Immature natural killer cell (primary cell): Measurements from ENCODE around the gene SLC45A1. TPM values are rescaled to one million over a fixed set of nuclear protein-coding genes. Genes with fewer than 3 reads are reported as not detected.
A peak's percentile ranks its signal among the peaks of the same experiment; 100 is the strongest.

Experiments
- DNase-seq, 3 donors: peaks; one replicate each; pipeline ENCODE4 v3.0.0; 2022; ENCODE audit warnings: mixed read lengths in 1 of 3
- H3K27ac Mint-ChIP-seq, 6 donors: one replicate each; pipeline ENCODE4 v1.8.0; 2020; ENCODE audit warnings: mixed read lengths in 6 of 6, mild to moderate bottlenecking in 5 of 6, inconsistent platforms in 4 of 6, moderate library complexity in 3 of 6
- H3K27me3 Mint-ChIP-seq, 3 donors: one replicate each; pipeline ENCODE4 v1.8.0; 2020 to 2021; ENCODE audit warnings: low read depth in 3 of 3, mild to moderate bottlenecking in 3 of 3, mixed read lengths in 3 of 3, moderate library complexity in 3 of 3, inconsistent platforms in 1 of 3
- H3K36me3 Mint-ChIP-seq, 3 donors: one replicate each; pipeline ENCODE4 v1.8.0; 2020; ENCODE audit warnings: mixed read lengths in 3 of 3, inconsistent platforms in 2 of 3, mild to moderate bottlenecking in 2 of 3
- H3K4me1 Mint-ChIP-seq, 2 donors: one replicate each; pipeline ENCODE4 v1.8.0; 2020; ENCODE audit warnings: inconsistent platforms in 2 of 2, mild to moderate bottlenecking in 2 of 2, mixed read lengths in 2 of 2, moderate library complexity in 1 of 2
- H3K4me3 Mint-ChIP-seq, 5 donors: one replicate each; pipeline ENCODE4 v1.8.0; 2020; ENCODE audit warnings: mild to moderate bottlenecking in 5 of 5, mixed read lengths in 5 of 5, inconsistent platforms in 3 of 5, moderate library complexity in 3 of 5
- H3K9me3 Mint-ChIP-seq, 6 donors: one replicate each; pipeline ENCODE4 v1.8.0; 2020; ENCODE audit warnings: mild to moderate bottlenecking in 6 of 6, mixed read lengths in 6 of 6, inconsistent platforms in 4 of 6, moderate library complexity in 3 of 6
- polyA plus RNA-seq, 3 donors: library from polyadenylated mRNA; unstranded; fragments of 300-500 nt; fragmentation: Illumina TruSeq; gene quantifications; one replicate each; pipeline ENCODE4 v1.2.3, GENCODE V29; 2021

SLC45A1 gene
- polyA plus RNA-seq, 3 donors from 2014 or later = 0.16 to 0.39 TPM; not detected in 1

GRCh38 chr1:8294170-8294697 is 23.7 kb upstream of the SLC45A1 start:
- H3K36me3 Mint-ChIP-seq = no peaks in the 10 kb centered on the region
- no peak overlapping the region for H3K4me3 Mint-ChIP-seq
- H3K27ac Mint-ChIP-seq = no peak overlapping the region
- no peak for DNase-seq
- H3K4me1 Mint-ChIP-seq = no peaks in the 10 kb centered on the region
- H3K27me3 Mint-ChIP-seq = peaks cover 0 to 7% (median 1%) of the 10 kb centered on the region in 3 donors
- H3K9me3 Mint-ChIP-seq = no peaks in the 10 kb centered on the region

DNA sequence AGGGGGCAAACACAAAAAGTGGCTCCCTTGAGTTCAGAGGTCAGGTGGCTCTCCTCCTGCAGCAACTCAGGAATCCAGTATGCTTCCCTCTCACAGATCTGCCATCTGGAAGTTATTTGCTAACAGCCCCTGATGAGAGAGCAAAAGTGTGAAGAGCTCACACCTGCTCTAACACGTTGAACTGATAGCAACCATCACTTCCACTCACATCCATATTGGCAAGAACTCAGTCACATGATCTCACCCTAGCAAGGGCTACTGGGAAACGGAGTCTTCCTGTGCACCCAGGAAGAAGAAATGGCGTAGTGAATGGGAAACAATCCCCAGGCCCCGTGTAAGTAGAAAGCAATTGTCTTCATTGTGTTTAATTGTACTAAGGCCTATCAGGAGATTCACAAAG is 20.7 kb upstream of the SLC45A1 start:
- H3K36me3 Mint-ChIP-seq = no peaks in the 10 kb centered on the region
- no peaks in the 10 kb centered on the region for H3K4me1 Mint-ChIP-seq
- no peak for DNase-seq
- H3K27me3 Mint-ChIP-seq = peaks cover 0 to 10% (median 0%) of the 10 kb centered on the region in 3 donors
- no peak overlapping the region for H3K4me3 Mint-ChIP-seq
- H3K27ac Mint-ChIP-seq = no peak overlapping the region
- H3K9me3 Mint-ChIP-seq = no peaks in the 10 kb centered on the region

- Mint-ChIP-seq H3K27ac (no peak overlapping the region), H3K36me3 (no peaks in the 10 kb centered on the region), H3K9me3 (no peaks in the 10 kb centered on the region), H3K4me3 (no peak overlapping the region), H3K27me3 (peaks cover 0 to 8% (median 7%) of the 10 kb centered on the region in 3 donors), H3K4me1 (no peaks in the 10 kb centered on the region)
- DNase-seq = no peak
Measured at GRCh38 chr1:8299963-8300362, 18.0 kb upstream of the SLC45A1 start.

- H3K27ac Mint-ChIP-seq = no peak overlapping the region
- H3K36me3 Mint-ChIP-seq = no peaks in the 10 kb centered on the region
- H3K4me1 Mint-ChIP-seq = no peaks in the 10 kb centered on the region
- DNase-seq = no peak
- no peaks in the 10 kb centered on the region for H3K9me3 Mint-ChIP-seq
- peaks cover 0 to 9% (median 5%) of the 10 kb centered on the region in 3 donors for H3K27me3 Mint-ChIP-seq
- no peak overlapping the region for H3K4me3 Mint-ChIP-seq
Measured at GRCh38 chr1:8302081-8302956, 15.6 kb upstream of the SLC45A1 start.

DNA sequence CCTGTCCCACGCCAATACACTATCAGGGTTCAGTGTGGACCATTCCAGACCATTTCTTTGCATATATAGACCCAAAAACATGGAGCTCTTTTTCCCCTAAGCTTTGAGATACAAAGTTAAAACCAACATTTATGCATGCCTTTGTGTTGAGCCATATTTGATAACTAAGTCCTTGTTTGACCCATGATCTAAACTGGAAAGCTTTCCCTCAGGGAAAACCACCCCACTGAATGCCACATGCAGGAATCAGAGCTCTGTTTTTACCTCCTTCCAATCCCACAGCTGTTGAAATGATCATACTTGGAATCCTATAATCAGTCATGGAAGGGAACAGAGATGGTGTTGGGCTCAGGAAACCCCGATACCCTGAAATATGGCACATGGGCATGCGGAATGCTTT is 14.8 kb upstream of the SLC45A1 start:
- DNase-seq = no peak
- Mint-ChIP-seq H3K36me3 (no peaks in the 10 kb centered on the region), H3K4me3 (no peak overlapping the region), H3K9me3 (no peaks in the 10 kb centered on the region), H3K4me1 (no peaks in the 10 kb centered on the region), H3K27ac (no peak overlapping the region), H3K27me3 (peaks cover 5 to 11% (median 6%) of the 10 kb centered on the region in 3 donors)

DNA sequence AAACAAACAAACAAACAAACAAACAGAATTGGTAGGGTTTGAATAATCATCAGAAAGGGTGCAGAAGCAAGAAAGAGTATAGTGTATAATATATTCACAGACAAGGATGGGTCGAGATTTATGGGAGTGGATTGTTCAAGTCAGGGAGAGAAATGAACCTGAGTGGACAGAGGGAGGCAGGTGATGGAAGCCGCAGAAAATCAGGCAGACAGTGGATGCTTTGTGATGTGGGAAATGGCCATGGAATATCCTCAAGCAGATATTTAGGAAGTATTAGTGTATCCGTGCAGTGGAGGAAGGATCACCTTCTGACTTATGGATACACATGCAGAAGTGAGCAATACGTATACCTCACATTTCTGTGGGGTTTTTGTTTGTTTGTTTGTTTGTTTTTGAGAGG is 14.0 kb upstream of the SLC45A1 start:
- peak overlapping the region in 1 of 6 donors; percentile 32 for H3K27ac Mint-ChIP-seq
- H3K27me3 Mint-ChIP-seq = peaks cover 5 to 11% (median 6%) of the 10 kb centered on the region in 3 donors
- H3K36me3 Mint-ChIP-seq = no peaks in the 10 kb centered on the region
- no peak overlapping the region for H3K4me3 Mint-ChIP-seq
- no peaks in the 10 kb centered on the region for H3K4me1 Mint-ChIP-seq
- no peaks in the 10 kb centered on the region for H3K9me3 Mint-ChIP-seq
- DNase-seq = no peak

GRCh38 chr1:8307628-8308027 is 10.3 kb upstream of the SLC45A1 start:
- Mint-ChIP-seq H3K36me3 (no peaks in the 10 kb centered on the region), H3K4me3 (no peak overlapping the region), H3K4me1 (no peaks in the 10 kb centered on the region), H3K27me3 (peaks cover 4 to 13% (median 8%) of the 10 kb centered on the region in 3 donors), H3K27ac (no peak overlapping the region), H3K9me3 (no peaks in the 10 kb centered on the region)
- DNase-seq = no peak

GRCh38 chr1:8311068-8311718 is 6.7 kb upstream of the SLC45A1 start:
- Mint-ChIP-seq H3K36me3 (no peaks in the 10 kb centered on the region), H3K27me3 (peaks cover 7 to 19% (median 7%) of the 10 kb centered on the region in 3 donors), H3K9me3 (no peaks in the 10 kb centered on the region), H3K4me3 (no peak overlapping the region), H3K4me1 (peaks cover 0 to 6% of the 10 kb centered on the region in 2 donors), H3K27ac (no peak overlapping the region)
- DNase-seq = no peak

GRCh38 chr1:8312235-8313218 is 5.4 kb upstream of the SLC45A1 start:
- peaks cover 8 to 19% (median 13%) of the 10 kb centered on the region in 3 donors for H3K27me3 Mint-ChIP-seq
- no peak for DNase-seq
- H3K27ac Mint-ChIP-seq = no peak overlapping the region
- H3K9me3 Mint-ChIP-seq = no peaks in the 10 kb centered on the region
- peaks cover 0 to 6% of the 10 kb centered on the region in 2 donors for H3K4me1 Mint-ChIP-seq
- no peak overlapping the region for H3K4me3 Mint-ChIP-seq
- H3K36me3 Mint-ChIP-seq = no peaks in the 10 kb centered on the region

GRCh38 chr1:8313231-8313630 is 4.7 kb upstream of the SLC45A1 start:
- H3K4me3 Mint-ChIP-seq = no peak overlapping the region
- H3K36me3 Mint-ChIP-seq = no peaks in the 10 kb centered on the region
- H3K27me3 Mint-ChIP-seq = peaks cover 9 to 16% (median 13%) of the 10 kb centered on the region in 3 donors
- no peak for DNase-seq
- no peak overlapping the region for H3K27ac Mint-ChIP-seq
- peaks cover 0 to 8% of the 10 kb centered on the region in 2 donors for H3K4me1 Mint-ChIP-seq
- H3K9me3 Mint-ChIP-seq = no peaks in the 10 kb centered on the region

- Mint-ChIP-seq H3K36me3 (no peaks in the 10 kb centered on the region), H3K9me3 (peaks cover 0 to 2% (median 0%) of the 10 kb centered on the region in 6 donors), H3K4me1 (peaks cover 5 to 12% of the 10 kb centered on the region in 2 donors), H3K27ac (peak overlapping the region in 1 of 6 donors; percentile 10), H3K4me3 (no peak overlapping the region), H3K27me3 (peaks cover 13 to 19% (median 16%) of the 10 kb centered on the region in 3 donors)
- peak; percentile 23 to 53 (median 29) for DNase-seq
Measured at GRCh38 chr1:8314346-8315280, 3.3 kb upstream of the SLC45A1 start.
